ENCODE data around the gene TPPP2. TPM values are rescaled to one million over a fixed set of nuclear protein-coding genes. Genes with fewer than 3 reads are reported as not detected.
"Not testable (repeated sequence)": the region's sequence is repeated elsewhere in the genome, so short reads cannot be mapped to it uniquely, and the experiment has no call there.

The TPPP2 gene
- total RNA-seq: not detected
- polyA plus RNA-seq (ENCODE audit: insufficient read length in 6 of 6): under 1 TPM in 5 of 6 donors, not detected in 1; 0.20 to 0.50 (median 0.22) TPM
- long read RNA-seq, donor 1: 0 reads
- long read RNA-seq, donor 2: 0 reads
- long read RNA-seq, donor 3: 0 reads
- long read RNA-seq, donor 4: 0 reads
- long read RNA-seq, donor 5: 0 reads
- long read RNA-seq, donor 6: 0 reads
- long read RNA-seq, donor 7, partial matches to known transcripts: 0 of 7 reads
- long read RNA-seq, donor 7, other reads (novel, unspliced or antisense): 7 of 7 reads
- long read RNA-seq, donor 8: 0 reads
- long read RNA-seq, donor 9: 0 reads
- long read RNA-seq, donor 10: 0 reads
- long read RNA-seq, donor 11: 0 reads
- long read RNA-seq, donor 12: 0 reads

DNA sequence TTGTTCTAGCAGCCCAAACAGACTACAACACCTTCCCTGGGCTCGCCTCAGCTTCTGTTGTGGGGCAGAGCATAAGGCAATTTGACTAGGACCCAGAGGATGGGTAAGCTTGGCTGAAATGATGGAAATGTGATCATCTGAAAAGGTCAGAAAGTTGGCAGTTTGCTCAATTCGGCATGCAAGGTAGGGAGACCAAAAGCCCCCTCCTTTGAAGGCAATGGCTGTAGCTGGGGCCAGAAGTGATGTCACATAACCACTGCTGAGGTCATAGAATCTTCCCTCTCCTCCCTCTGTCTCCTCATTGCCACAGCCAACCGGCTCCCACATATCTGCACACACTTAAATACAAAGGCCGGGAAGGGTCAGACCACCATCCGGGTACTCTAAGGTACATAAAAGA lies at the start of gene TPPP2:
Gene TPPP2, plus strand, starts transcription at position 301 of the 400 bp plus-strand sequence. CDS start 365 bp downstream, outside the sequence.
- no peaks in the 10 kb centered on the region for H3K9me3 ChIP-seq
- no peak within 1 kb of the TSS for H3K4me3 ChIP-seq
- TF ChIP-seq, protein P1, sequence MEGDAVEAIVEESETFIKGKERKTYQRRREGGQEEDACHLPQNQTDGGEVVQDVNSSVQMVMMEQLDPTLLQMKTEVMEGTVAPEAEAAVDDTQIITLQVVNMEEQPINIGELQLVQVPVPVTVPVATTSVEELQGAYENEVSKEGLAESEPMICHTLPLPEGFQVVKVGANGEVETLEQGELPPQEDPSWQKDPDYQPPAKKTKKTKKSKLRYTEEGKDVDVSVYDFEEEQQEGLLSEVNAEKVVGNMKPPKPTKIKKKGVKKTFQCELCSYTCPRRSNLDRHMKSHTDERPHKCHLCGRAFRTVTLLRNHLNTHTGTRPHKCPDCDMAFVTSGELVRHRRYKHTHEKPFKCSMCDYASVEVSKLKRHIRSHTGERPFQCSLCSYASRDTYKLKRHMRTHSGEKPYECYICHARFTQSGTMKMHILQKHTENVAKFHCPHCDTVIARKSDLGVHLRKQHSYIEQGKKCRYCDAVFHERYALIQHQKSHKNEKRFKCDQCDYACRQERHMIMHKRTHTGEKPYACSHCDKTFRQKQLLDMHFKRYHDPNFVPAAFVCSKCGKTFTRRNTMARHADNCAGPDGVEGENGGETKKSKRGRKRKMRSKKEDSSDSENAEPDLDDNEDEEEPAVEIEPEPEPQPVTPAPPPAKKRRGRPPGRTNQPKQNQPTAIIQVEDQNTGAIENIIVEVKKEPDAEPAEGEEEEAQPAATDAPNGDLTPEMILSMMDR (IDR thresholded peaks at IDR 0.05): no peak
- peaks cover 0 to under 1% of the 10 kb centered on the region in 2 donors for H3K4me1 ChIP-seq
- ATAC-seq (no peak), DNase-seq (no peak)
- no peak within 1 kb of the TSS for H3K27ac ChIP-seq
- H3K27me3 ChIP-seq: peaks cover 0 to 17% of the 10 kb centered on the region in 2 donors
- intact Hi-C loops (cut with DNase I): no loop called here
- no peaks in the 10 kb centered on the region for H3K36me3 ChIP-seq

DNA sequence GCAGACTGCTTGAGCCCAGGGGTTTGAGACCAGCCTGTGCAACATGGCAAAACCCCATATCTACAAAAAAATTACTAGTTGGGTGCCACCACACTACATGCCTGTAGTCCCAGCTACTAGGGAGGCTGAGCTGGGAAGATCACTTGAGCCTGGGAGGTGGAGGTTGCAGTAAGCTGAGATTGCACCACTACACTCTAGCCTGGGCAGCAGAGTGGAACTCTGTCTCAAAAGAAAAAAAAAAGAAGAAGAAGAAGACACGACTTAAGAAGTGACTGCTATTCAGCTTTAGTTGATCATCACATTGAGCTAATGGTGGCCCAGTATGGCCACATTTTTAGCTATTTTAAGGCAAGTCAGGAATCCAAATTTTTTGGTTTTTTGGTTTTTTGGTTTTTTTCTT lies 49.1 kb upstream of the TPPP2 start:
- TF ChIP-seq, protein P1 (IDR thresholded peaks at IDR 0.05): no peak
- no peak for DNase-seq
- intact Hi-C loops (cut with DNase I): no loop called here

DNA sequence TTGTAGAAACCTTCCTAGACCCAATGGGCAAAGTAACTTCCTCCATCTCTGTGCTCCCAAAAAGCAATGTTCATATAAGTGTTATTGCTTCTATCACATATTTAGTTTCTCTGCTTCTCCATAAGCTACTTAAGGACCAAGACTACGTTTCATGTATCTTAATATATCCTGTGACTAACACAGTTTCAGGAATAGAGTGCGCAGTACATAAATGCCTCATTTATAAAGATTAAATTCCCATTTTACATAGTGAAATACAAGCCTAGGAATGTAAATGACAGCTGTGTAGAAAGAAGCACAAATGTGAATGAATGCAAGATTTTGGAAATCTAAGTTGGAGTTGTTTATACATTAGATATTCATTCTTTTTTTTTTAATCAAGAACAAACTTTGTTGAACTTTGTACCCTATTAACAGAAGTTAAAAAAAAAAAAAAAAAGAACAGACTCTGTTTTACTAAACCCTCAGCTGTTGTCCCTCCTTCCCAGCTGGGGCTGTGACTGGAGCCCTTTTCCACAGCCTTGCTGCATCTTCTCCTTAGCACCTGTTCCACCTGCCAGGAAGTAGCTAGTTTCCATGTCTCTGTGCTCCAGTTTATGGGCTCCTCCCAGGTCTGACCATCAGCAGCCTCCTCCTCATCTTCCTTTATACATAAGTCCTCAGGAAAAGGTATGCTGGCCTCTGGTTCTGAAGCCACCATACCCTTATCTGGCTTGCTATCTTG lies 47.2 kb upstream of the TPPP2 start:
- H3K4me3 ChIP-seq: no peak overlapping the region
- DNase-seq: no peak
- no peak overlapping the region for H3K27ac ChIP-seq
- no peaks in the 10 kb centered on the region for H3K9me3 ChIP-seq
- TF ChIP-seq, protein P1 (IDR thresholded peaks at IDR 0.05): no peak
- H3K27me3 ChIP-seq: no peaks in the 10 kb centered on the region
- intact Hi-C loops (cut with DNase I): no loop called here
- H3K36me3 ChIP-seq: no peaks in the 10 kb centered on the region
- no peak for ATAC-seq
- H3K4me1 ChIP-seq: peaks cover 0 to 23% of the 10 kb centered on the region in 2 donors

More for the DNA sequence above, 49.1 kb upstream of the TPPP2 start:
- Histone ChIP-seq H3K27ac (no peak overlapping the region), H3K9me3 (no peaks in the 10 kb centered on the region), H3K36me3 (no peaks in the 10 kb centered on the region), H3K4me1 (peaks cover 0 to 4% of the 10 kb centered on the region in 2 donors), H3K27me3 (no peaks in the 10 kb centered on the region), H3K4me3 (no peak overlapping the region)
- ATAC-seq: no peak

DNA sequence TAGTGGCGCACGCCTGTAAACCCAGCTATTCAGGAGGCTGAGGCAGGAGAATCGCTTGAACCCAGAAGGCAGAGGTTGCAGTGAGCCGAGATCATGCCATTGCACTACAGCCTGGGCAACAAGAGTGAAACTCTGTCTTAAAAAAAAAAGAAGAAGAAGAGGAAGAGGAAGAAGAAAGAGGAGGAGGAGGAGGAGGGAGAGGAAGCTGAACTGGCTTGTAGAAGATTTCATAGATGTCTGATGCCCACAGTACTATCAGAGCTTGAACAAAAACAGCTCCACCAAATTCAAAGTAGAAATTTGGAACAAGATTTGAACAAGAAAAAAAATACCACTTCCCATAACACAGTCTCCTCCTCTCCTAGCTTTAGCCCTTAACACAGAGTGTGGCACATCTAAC lies 44.4 kb upstream of the TPPP2 start:
- intact Hi-C loops (cut with DNase I); ATAC-seq; H3K36me3 ChIP-seq; DNase-seq; H3K9me3 ChIP-seq; H3K4me3 ChIP-seq; H3K27me3 ChIP-seq: not testable (repeated sequence)
- Histone ChIP-seq H3K27ac (peak overlapping the region in 1 of 2 donors; percentile 61), H3K4me1 (peaks cover 3 to 40% of the 10 kb centered on the region in 2 donors)

DNA sequence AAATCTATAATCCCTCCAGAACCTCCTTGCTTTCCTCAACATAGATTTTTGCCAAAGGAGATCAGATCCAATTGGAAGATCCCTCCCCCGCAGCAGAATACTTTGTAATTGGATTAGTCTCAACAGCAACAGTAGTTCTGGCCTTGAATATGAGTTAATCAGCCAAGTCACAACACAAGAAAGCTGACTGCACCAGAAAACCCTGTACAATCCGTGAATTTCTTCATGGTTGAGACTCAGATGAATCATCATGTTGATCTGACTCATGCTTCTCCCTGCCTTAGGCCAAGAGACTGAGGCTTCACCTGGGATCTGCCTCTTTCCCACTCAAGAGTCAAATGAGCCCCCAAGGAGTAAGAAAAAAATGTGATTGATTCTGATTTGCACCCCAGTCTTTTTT lies 43.2 kb upstream of the TPPP2 start:
- Histone ChIP-seq H3K27me3 (no peaks in the 10 kb centered on the region), H3K36me3 (peaks cover 0 to 2% of the 10 kb centered on the region in 2 donors), H3K9me3 (no peaks in the 10 kb centered on the region), H3K27ac (peak overlapping the region; percentile 43 to 61), H3K4me1 (peaks cover 13 to 52% of the 10 kb centered on the region in 2 donors), H3K4me3 (no peak overlapping the region)
- ATAC-seq: peak; percentile 25
- TF ChIP-seq, protein P1 (IDR thresholded peaks at IDR 0.05): no peak
- intact Hi-C loops (cut with DNase I): no loop called here
- DNase-seq: no peak
